ENCODE results near the gene OSBPL5.

GRCh38 chr11:3156661-3157311 lies 8.3 kb downstream of the OSBPL5 start:
- TF ChIP-seq, protein P1, sequence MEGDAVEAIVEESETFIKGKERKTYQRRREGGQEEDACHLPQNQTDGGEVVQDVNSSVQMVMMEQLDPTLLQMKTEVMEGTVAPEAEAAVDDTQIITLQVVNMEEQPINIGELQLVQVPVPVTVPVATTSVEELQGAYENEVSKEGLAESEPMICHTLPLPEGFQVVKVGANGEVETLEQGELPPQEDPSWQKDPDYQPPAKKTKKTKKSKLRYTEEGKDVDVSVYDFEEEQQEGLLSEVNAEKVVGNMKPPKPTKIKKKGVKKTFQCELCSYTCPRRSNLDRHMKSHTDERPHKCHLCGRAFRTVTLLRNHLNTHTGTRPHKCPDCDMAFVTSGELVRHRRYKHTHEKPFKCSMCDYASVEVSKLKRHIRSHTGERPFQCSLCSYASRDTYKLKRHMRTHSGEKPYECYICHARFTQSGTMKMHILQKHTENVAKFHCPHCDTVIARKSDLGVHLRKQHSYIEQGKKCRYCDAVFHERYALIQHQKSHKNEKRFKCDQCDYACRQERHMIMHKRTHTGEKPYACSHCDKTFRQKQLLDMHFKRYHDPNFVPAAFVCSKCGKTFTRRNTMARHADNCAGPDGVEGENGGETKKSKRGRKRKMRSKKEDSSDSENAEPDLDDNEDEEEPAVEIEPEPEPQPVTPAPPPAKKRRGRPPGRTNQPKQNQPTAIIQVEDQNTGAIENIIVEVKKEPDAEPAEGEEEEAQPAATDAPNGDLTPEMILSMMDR (IDR thresholded peaks at IDR 0.05) = no peak
- no peak for TF ChIP-seq POLR2A (IDR thresholded peaks at IDR 0.05)
- TF ChIP-seq POLR2AphosphoS5 (IDR thresholded peaks at IDR 0.05) = no peak
